WTC11 (cell line): ENCODE measurements around the gene RFX6. TPM values are rescaled to one million over a fixed set of nuclear protein-coding genes. Genes with fewer than 3 reads are reported as not detected.
A peak's percentile ranks its signal among the peaks of the same experiment; 100 is the strongest.

ENCODE experiments used
- ATAC-seq: fragments of 200-7000 bp; cut with Tn5 transposase; 2 replicates; pipeline ENCODE4 v1.10.0; 2021; ENCODE audit warnings: mild to moderate bottlenecking, moderate library complexity
- CTCF ChIA-PET: fragments of 300-600 bp; sonication (Branson Sonifier 250); formaldehyde crosslinking; loops from one replicate; lab custom pipeline; 2021; ENCODE audit warnings: antibody characterized with exemption; lab: Charles Lee
- POLR2A ChIA-PET: fragments of 350-600 bp; sonication (Branson Sonifier 250); formaldehyde crosslinking; loops from one replicate; lab custom pipeline; 2021; ENCODE audit warnings: antibody characterized with exemption; lab: Charles Lee
- DNase-seq: peaks from one replicate; pipeline ENCODE4 v3.0.0; 2021; ENCODE audit warnings: low spot score
- H3K27ac Mint-ChIP-seq: 2 replicates; pipeline ENCODE4 v1.8.0; 2021; ENCODE audit warnings: mixed read lengths
- H3K27me3 Mint-ChIP-seq: 2 replicates; pipeline ENCODE4 v1.8.0; 2021; ENCODE audit warnings: low read depth, mild to moderate bottlenecking, moderate library complexity, mixed read lengths
- H3K36me3 Mint-ChIP-seq: 2 replicates; pipeline ENCODE4 v1.8.0; 2021; ENCODE audit warnings: mixed read lengths
- H3K4me1 Mint-ChIP-seq: 2 replicates; pipeline ENCODE4 v1.8.0; 2022; ENCODE audit warnings: mixed read lengths
- H3K4me3 Mint-ChIP-seq: 2 replicates; pipeline ENCODE4 v1.8.0; 2021; ENCODE audit warnings: mild to moderate bottlenecking, moderate library complexity, mixed read lengths
- H3K9me3 Mint-ChIP-seq: 2 replicates; pipeline ENCODE4 v1.8.0; 2021; ENCODE audit warnings: mixed read lengths
- AR ChIP-seq: fragments of 250-450 bp; sonication (Bioruptor Pico); IDR thresholded peaks from 2 replicates; pipeline ENCODE4 v1.9.0; 2021; ENCODE audit warnings: mild to moderate bottlenecking
- ATF6 ChIP-seq: sonication (generic); formaldehyde crosslinking; IDR thresholded peaks from 2 replicates; pipeline ENCODE4 v1.8.1; 2023; ENCODE audit warnings: mild to moderate bottlenecking, missing genetic modification reagents
- CTCF ChIP-seq: fragments of 200-600 bp; IDR thresholded peaks from 2 replicates; pipeline ENCODE4 v1.8.0; 2022; ENCODE audit warnings: antibody characterized with exemption
- ELF4 ChIP-seq: sonication (generic); formaldehyde crosslinking; IDR thresholded peaks from 2 replicates; pipeline ENCODE4 v1.8.1; 2022; ENCODE audit warnings: low read depth, mild to moderate bottlenecking, moderate library complexity, missing genetic modification reagents
- ESRRA ChIP-seq: sonication (generic); formaldehyde crosslinking; IDR thresholded peaks from 2 replicates; pipeline ENCODE4 v1.8.1; 2022; ENCODE audit warnings: mild to moderate bottlenecking, missing genetic modification reagents, borderline replicate concordance
- FOXP1 ChIP-seq: sonication (generic); formaldehyde crosslinking; IDR thresholded peaks from 2 replicates; pipeline ENCODE4 v1.8.0; 2022; ENCODE audit warnings: missing genetic modification reagents, mild to moderate bottlenecking, moderate library complexity, borderline replicate concordance
- HMGA2 ChIP-seq: fragments of 250-450 bp; sonication (Bioruptor Pico); IDR thresholded peaks from 2 replicates; pipeline ENCODE4 v1.4.0; 2021; ENCODE audit warnings: mild to moderate bottlenecking, moderate library complexity
- USF1 ChIP-seq: sonication (generic); formaldehyde crosslinking; IDR thresholded peaks from 2 replicates; pipeline ENCODE4 v1.8.0; 2022; ENCODE audit warnings: mild to moderate bottlenecking, missing genetic modification reagents
- ZNF423 ChIP-seq: fragments of 250-450 bp; sonication (Bioruptor Pico); IDR thresholded peaks from 2 replicates; pipeline ENCODE4 v2.1.2; 2022; ENCODE audit warnings: mild to moderate bottlenecking, moderate library complexity
- ZNF532 ChIP-seq: fragments of 250-450 bp; sonication (Bioruptor Pico); IDR thresholded peaks from 2 replicates; pipeline ENCODE4 v1.9.0; 2021; ENCODE audit warnings: mild to moderate bottlenecking, borderline replicate concordance
- total RNA-seq: library from RNA; stranded (reverse); gene quantifications from 3 replicates; pipeline ENCODE4 v1.2.3, GENCODE V29; 2021

The RFX6 gene
- total RNA-seq, 1 experiment from 2014 or later, result not detected

- ATAC-seq, result peak; percentile 58; the same call in 1 of the 2 replicates
- Mint-ChIP-seq H3K36me3 (no peaks in the 10 kb centered on the region), H3K9me3 (no peaks in the 10 kb centered on the region), H3K4me3 (no peak overlapping the region), H3K27ac (no peak overlapping the region), H3K27me3 (no peaks in the 10 kb centered on the region), H3K4me1 (no peaks in the 10 kb centered on the region)
- DNase-seq, result no peak
- ChIA-PET POLR2A (no interaction called here), CTCF (interaction anchor here (0.7 to 1.4 kb wide), 4 partner anchors 9 to 299 kb away, joined by 5 to 7 read pairs (median 6); no protein-coding TSS in a partner anchor)
- TF ChIP-seq ESRRA (no peak), CTCF (peak; percentile 66)
Observed at GRCh38 chr6:116969211-116969863, 92.3 kb downstream of the RFX6 start.

GRCh38 chr6:116971959-116972358 is 94.9 kb downstream of the RFX6 start:
- POLR2A ChIA-PET, result no interaction called here
- no peaks in the 10 kb centered on the region for H3K9me3 Mint-ChIP-seq
- DNase-seq (peak; percentile 14), ATAC-seq (peak; percentile 60)
- no peaks in the 10 kb centered on the region for H3K36me3 Mint-ChIP-seq
- no peaks in the 10 kb centered on the region for H3K4me1 Mint-ChIP-seq
- H3K27ac Mint-ChIP-seq, result no peak overlapping the region
- no peak overlapping the region for H3K4me3 Mint-ChIP-seq
- CTCF ChIA-PET, result interaction anchor here (1.0 kb wide), 1 partner anchor 296 kb away, joined by 3 read pairs; no protein-coding TSS in a partner anchor
- no peaks in the 10 kb centered on the region for H3K27me3 Mint-ChIP-seq
- TF ChIP-seq CTCF (peak; percentile 53), ZNF423 (CRISPR knock-in tag) (no peak)

- TF ChIP-seq ATF6 (CRISPR knock-in tag), result no peak
- TF ChIP-seq HMGA2 (CRISPR knock-in tag), result no peak
- no peak for TF ChIP-seq AR (CRISPR knock-in tag)
- no peak for TF ChIP-seq FOXP1
- TF ChIP-seq ELF4 (CRISPR knock-in tag), result no peak
- no peak for TF ChIP-seq USF1 (CRISPR knock-in tag)
- TF ChIP-seq ZNF532 (CRISPR knock-in tag), result no peak
- Mint-ChIP-seq H3K4me1 (no peaks in the 10 kb centered on the region), H3K9me3 (no peaks in the 10 kb centered on the region), H3K4me3 (no peak overlapping the region), H3K27me3 (no peaks in the 10 kb centered on the region), H3K36me3 (no peaks in the 10 kb centered on the region), H3K27ac (no peak overlapping the region)
- CTCF ChIA-PET, result interaction anchor here (0.7 to 2.5 kb wide), 3 partner anchors 292 to 343 kb away, joined by 3 to 7 read pairs (median 5); partner anchors contain the start of gene VGLL2
- POLR2A ChIA-PET, result no interaction called here
- DNase-seq (no peak), ATAC-seq (no peak)
Observed at GRCh38 chr6:116973976-116974375, 96.9 kb downstream of the RFX6 start.
